Vagina (tissue), 2 donors: ENCODE measurements around the gene SRPRA. TPM values are rescaled to one million over a fixed set of nuclear protein-coding genes. Genes with fewer than 3 reads are reported as not detected.

Experiments
- DNase-seq, 2 donors: peaks; one replicate each; pipeline ENCODE4 v3.0.0-alpha.2; 2017; ENCODE audit errors: extremely low spot score in 2 of 2
- H3K27ac ChIP-seq: fragments of 200-600 bp; sonication (generic); one replicate; pipeline ENCODE4 v1.5.1; 2019
- H3K27me3 ChIP-seq: fragments of 200-600 bp; sonication (generic); one replicate; pipeline ENCODE4 v1.5.1; 2019
- H3K36me3 ChIP-seq, 2 donors: fragments of 200-600 bp; sonication (generic); one replicate each; pipeline ENCODE4 v1.5.1; 2017 to 2019
- H3K4me1 ChIP-seq: fragments of 200-600 bp; sonication (generic); one replicate; pipeline ENCODE4 v1.5.1; 2019
- H3K4me3 ChIP-seq, 2 donors: fragments of 200-600 bp; sonication (generic); 1 replicate in 1 of 2; 2 replicates in 1 of 2; pipeline ENCODE4 v1.5.1; 2016 to 2019
- H3K9me3 ChIP-seq: fragments of 200-600 bp; sonication (generic); one replicate; pipeline ENCODE4 v1.5.1; 2019
- POLR2A ChIP-seq, 2 donors: fragments of 450-650 bp; IDR thresholded peaks; one replicate each; pipeline ENCODE4 v1.6.1; 2017; ENCODE audit warnings: antibody characterized with exemption in 2 of 2, mild to moderate bottlenecking in 2 of 2, moderate library complexity in 2 of 2
- POLR2AphosphoS5 ChIP-seq, 2 donors: sonication (generic); formaldehyde crosslinking; IDR thresholded peaks; one replicate each; pipeline ENCODE4 v1.9.0; 2017; ENCODE audit warnings: antibody characterized with exemption in 2 of 2, mild to moderate bottlenecking in 2 of 2, low read depth in 1 of 2; ENCODE audit not compliant: insufficient read depth in 1 of 2
- intact Hi-C: fragments of 100-400 bp; cut with DNase I; formaldehyde crosslinking; loops from one replicate; pipeline ENCODE4 v1.15.1; 2023
- total RNA-seq: library from RNA; depleted of rRNA; stranded (reverse); fragments of >200 nt; gene quantifications from one replicate; pipeline ENCODE4 v1.2.3, GENCODE V29; 2016
- TF ChIP-seq, protein P1 (sequence below), 3 experiments: fragments of 450-650 bp in 2 of 3; fragments of 200-600 bp in 1 of 3; sonication (generic) in 1 of 3; IDR thresholded peaks; one replicate each; pipeline ENCODE4 v1.5.1; 2017 to 2019; ENCODE audit warnings: antibody characterized with exemption in 3 of 3, mild to moderate bottlenecking in 2 of 3, moderate library complexity in 2 of 3

Gene SRPRA
- total RNA-seq, 1 donor from 2014 or later: 64.6 TPM

DNA sequence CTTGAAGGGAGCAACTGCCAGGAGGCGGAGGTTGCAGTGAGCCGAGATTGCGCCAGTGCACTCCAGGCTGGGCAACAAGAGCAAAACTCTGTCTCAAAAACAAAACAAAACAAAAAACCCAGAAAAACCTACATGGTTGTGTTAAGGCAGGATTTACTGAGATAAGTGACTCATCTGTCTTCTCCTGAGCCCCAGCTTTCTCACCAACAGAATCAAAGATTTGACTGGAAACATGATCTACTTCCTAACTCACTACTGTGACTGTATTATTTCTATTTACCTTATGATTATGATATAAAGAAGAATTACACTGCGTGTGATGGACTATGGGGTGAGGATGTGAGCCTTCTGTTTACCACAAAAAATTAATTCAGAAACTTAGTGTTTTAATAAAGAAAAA, 35.3 kb downstream of the SRPRA start:
- Histone ChIP-seq H3K27ac (no peak overlapping the region), H3K36me3 (peaks cover 0 to 13% of the 10 kb centered on the region in 2 donors), H3K4me1 (no peaks in the 10 kb centered on the region), H3K4me3 (no peak overlapping the region), H3K9me3 (no peaks in the 10 kb centered on the region), H3K27me3 (no peaks in the 10 kb centered on the region)
- intact Hi-C loops: no loop called here
- no peak for DNase-seq
- TF ChIP-seq, protein P1, sequence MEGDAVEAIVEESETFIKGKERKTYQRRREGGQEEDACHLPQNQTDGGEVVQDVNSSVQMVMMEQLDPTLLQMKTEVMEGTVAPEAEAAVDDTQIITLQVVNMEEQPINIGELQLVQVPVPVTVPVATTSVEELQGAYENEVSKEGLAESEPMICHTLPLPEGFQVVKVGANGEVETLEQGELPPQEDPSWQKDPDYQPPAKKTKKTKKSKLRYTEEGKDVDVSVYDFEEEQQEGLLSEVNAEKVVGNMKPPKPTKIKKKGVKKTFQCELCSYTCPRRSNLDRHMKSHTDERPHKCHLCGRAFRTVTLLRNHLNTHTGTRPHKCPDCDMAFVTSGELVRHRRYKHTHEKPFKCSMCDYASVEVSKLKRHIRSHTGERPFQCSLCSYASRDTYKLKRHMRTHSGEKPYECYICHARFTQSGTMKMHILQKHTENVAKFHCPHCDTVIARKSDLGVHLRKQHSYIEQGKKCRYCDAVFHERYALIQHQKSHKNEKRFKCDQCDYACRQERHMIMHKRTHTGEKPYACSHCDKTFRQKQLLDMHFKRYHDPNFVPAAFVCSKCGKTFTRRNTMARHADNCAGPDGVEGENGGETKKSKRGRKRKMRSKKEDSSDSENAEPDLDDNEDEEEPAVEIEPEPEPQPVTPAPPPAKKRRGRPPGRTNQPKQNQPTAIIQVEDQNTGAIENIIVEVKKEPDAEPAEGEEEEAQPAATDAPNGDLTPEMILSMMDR (IDR thresholded peaks at IDR 0.05): no peak
- TF ChIP-seq POLR2A (IDR thresholded peaks at IDR 0.05) (no peak), POLR2AphosphoS5 (IDR thresholded peaks at IDR 0.05; ENCODE audit: insufficient read depth in 1 of 2, low read depth in 1 of 2) (no peak)

DNA sequence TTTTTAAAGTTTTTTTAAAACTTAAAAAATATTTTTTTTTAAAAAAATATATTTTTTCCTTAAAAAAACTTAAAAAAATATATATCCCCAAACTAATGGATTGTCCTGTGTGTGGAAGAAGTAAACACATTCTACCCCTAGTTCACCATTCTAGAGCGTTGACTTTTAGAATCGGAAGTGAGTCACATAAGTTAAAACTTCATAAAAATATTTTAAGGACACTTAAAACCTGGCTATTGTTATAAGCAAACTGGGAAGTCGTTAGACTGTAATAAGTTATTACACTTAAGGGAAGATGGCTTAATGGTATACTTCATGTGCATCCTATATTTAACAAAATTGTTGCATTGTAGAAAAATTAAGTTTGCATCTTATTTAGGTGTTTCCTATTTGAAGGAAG, 36.0 kb downstream of the SRPRA start:
- TF ChIP-seq POLR2A (IDR thresholded peaks at IDR 0.05) (no peak), POLR2AphosphoS5 (IDR thresholded peaks at IDR 0.05; ENCODE audit: insufficient read depth in 1 of 2, low read depth in 1 of 2) (no peak)
- TF ChIP-seq, protein P1 (IDR thresholded peaks at IDR 0.05): no peak
- no peak for DNase-seq
- Histone ChIP-seq H3K27ac (no peak overlapping the region), H3K36me3 (peaks cover 0 to 8% of the 10 kb centered on the region in 2 donors), H3K27me3 (no peaks in the 10 kb centered on the region), H3K9me3 (no peaks in the 10 kb centered on the region), H3K4me1 (no peaks in the 10 kb centered on the region), H3K4me3 (no peak overlapping the region)
- intact Hi-C loops: no loop called here

DNA sequence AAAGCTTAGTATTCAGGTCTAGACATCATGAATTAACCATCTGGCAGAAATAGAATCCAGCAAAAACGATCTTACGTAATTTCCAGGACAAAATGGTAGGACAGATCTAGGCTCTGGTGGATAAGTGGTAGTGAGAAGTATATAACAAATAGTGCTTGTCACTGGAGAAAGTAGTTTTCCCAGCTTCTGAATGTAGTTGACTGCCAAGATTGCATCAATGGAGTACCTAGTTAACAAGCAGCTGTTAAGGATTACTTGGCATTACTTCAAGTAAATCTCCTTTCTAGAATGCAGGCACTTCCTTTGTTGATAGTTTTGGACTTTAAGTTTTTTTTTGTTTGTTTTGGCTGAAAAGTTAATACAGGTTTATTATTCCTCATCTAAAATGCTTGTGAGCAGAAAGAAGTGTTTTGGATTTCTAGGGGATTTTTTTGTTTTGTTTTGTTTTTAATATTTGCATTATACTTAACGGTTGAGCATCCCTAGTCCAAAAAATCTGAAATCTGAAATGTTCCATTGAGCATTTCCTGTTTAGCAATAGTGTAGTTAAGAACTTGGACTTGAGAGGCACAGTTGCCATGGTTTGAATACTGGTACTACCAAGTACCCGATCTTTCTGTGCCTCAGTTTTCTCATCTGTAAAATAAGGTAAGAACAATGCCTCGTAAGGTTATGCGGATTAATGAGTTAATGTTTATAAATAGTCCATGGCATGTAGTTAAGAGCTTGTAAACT, 36.8 kb downstream of the SRPRA start:
- intact Hi-C loops: no loop called here
- TF ChIP-seq POLR2AphosphoS5 (IDR thresholded peaks at IDR 0.05; ENCODE audit: insufficient read depth in 1 of 2, low read depth in 1 of 2) (no peak), POLR2A (IDR thresholded peaks at IDR 0.05) (no peak)
- TF ChIP-seq, protein P1 (IDR thresholded peaks at IDR 0.05): no peak
- H3K27ac ChIP-seq: no peak overlapping the region
- H3K36me3 ChIP-seq: peaks cover 0 to 8% of the 10 kb centered on the region in 2 donors
- no peak overlapping the region for H3K4me3 ChIP-seq
- no peaks in the 10 kb centered on the region for H3K9me3 ChIP-seq
- H3K4me1 ChIP-seq: no peaks in the 10 kb centered on the region
- no peaks in the 10 kb centered on the region for H3K27me3 ChIP-seq
- no peak for DNase-seq

DNA sequence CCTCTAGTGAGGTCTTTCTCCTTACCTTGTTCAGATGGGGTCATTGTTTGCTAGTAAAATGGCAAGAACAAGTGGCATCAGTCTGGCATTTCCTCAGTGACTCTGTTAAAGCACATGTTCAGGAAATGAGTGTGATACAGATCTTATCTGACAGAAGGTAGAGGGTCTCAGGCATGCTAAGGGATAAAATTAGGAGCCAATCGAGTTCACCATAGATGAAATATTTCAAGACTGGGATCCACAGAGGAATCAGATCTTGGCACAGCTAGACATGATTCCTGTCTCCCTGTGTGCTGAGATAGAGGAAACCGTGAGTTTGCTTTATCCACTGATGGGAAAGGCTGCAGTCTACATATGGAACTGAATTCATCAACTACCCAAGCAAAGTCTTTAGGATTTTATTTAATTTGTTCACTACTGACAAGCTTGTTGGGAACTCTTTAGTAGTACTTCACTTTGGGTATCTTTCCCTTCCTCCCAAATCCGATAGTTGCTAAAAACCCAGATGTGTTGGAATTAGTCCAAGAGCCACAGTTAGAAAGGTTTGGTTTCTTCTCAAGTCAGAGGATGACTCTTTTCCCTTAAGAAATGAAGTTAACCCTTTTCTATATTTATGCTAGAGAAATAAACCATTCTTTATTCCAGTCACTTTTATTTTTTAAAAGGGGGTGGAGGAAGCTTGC, 38.7 kb downstream of the SRPRA start:
- no peaks in the 10 kb centered on the region for H3K9me3 ChIP-seq
- H3K27me3 ChIP-seq: no peaks in the 10 kb centered on the region
- no peak overlapping the region for H3K27ac ChIP-seq
- intact Hi-C loops: no loop called here
- no peak for DNase-seq
- no peak overlapping the region for H3K4me3 ChIP-seq
- no peaks in the 10 kb centered on the region for H3K4me1 ChIP-seq
- H3K36me3 ChIP-seq: no peaks in the 10 kb centered on the region
- TF ChIP-seq POLR2A (IDR thresholded peaks at IDR 0.05): no peak
- no peak for TF ChIP-seq POLR2AphosphoS5 (IDR thresholded peaks at IDR 0.05; ENCODE audit: insufficient read depth in 1 of 2, low read depth in 1 of 2)
- TF ChIP-seq, protein P1 (IDR thresholded peaks at IDR 0.05): no peak
